Loucy (cell line): ENCODE results near the gene PAX6.

Source experiments
- H2AFZ ChIP-seq: fragments of 200-600 bp; sonication (generic); 2 replicates; pipeline ENCODE4 v1.6.0; 2016; ENCODE audit warnings: antibody characterized with exemption, mild to moderate bottlenecking, low read length, moderate library complexity
- H3F3A ChIP-seq: fragments of 200-600 bp; 2 replicates; pipeline ENCODE4 v1.6.0; 2016; ENCODE audit warnings: antibody characterized with exemption, low read depth, mild to moderate bottlenecking
- H3K27me3 ChIP-seq: fragments of 200-600 bp; sonication (generic); 2 replicates; pipeline ENCODE4 v1.6.1; 2014; ENCODE audit warnings: low read length, mild to moderate bottlenecking; ENCODE audit not compliant: insufficient read depth, poor library complexity, severe bottlenecking
- H3K36me3 ChIP-seq: fragments of 200-600 bp; sonication (generic); 2 replicates; pipeline ENCODE4 v1.6.1; 2016; ENCODE audit warnings: low read length; ENCODE audit not compliant: insufficient read depth
- H3K4me1 ChIP-seq: fragments of 200-600 bp; sonication (generic); 2 replicates; pipeline ENCODE4 v1.5.1; 2014; ENCODE audit warnings: low read length, mild to moderate bottlenecking; ENCODE audit not compliant: insufficient read depth, poor library complexity, severe bottlenecking
- H3K4me2 ChIP-seq: fragments of 200-600 bp; sonication (generic); 2 replicates; pipeline ENCODE4 v1.6.0; 2014; ENCODE audit warnings: antibody characterized with exemption, low read length, low read depth, mild to moderate bottlenecking; ENCODE audit not compliant: poor library complexity, severe bottlenecking
- H3K4me3 ChIP-seq: fragments of 200-600 bp; sonication (generic); 2 replicates; pipeline ENCODE4 v1.5.1; 2014; ENCODE audit warnings: low read length, mild to moderate bottlenecking, mixed read lengths; ENCODE audit not compliant: poor library complexity, severe bottlenecking
- H3K79me2 ChIP-seq: fragments of 200-600 bp; sonication (generic); 2 replicates; pipeline ENCODE4 v1.6.1; 2014; ENCODE audit warnings: low read length; ENCODE audit not compliant: insufficient read depth
- H3K9ac ChIP-seq: fragments of 200-600 bp; sonication (generic); 2 replicates; pipeline ENCODE4 v1.6.0; 2014; ENCODE audit warnings: mild to moderate bottlenecking, low read depth, low read length, moderate library complexity; ENCODE audit not compliant: poor library complexity, severe bottlenecking
- H3K9me2 ChIP-seq: fragments of 200-600 bp; sonication (generic); replicated peaks from 2 replicates; pipeline ENCODE4 v1.6.1; 2016; ENCODE audit warnings: low read depth, low read length, mixed read lengths
- H3K9me3 ChIP-seq: fragments of 200-600 bp; sonication (generic); 2 replicates; pipeline ENCODE4 v1.6.1; 2014; ENCODE audit warnings: mild to moderate bottlenecking, antibody characterized with exemption, low read length, low read depth; ENCODE audit not compliant: insufficient read depth
- H4K20me1 ChIP-seq: fragments of 200-600 bp; sonication (generic); 2 replicates; pipeline ENCODE4 v1.6.0; 2014; ENCODE audit warnings: antibody characterized with exemption, low read length, mild to moderate bottlenecking; ENCODE audit not compliant: insufficient read depth, poor library complexity, severe bottlenecking
- CTCF ChIP-seq: fragments of 200-600 bp; sonication (generic); conservative IDR thresholded peaks from 2 replicates; pipeline ENCODE4 v1.5.1; 2014; ENCODE audit warnings: mild to moderate bottlenecking, antibody characterized with exemption, low read length
- EZH2phosphoT487 ChIP-seq: fragments of 200-600 bp; IDR thresholded peaks from 2 replicates; pipeline ENCODE4 v1.6.1; 2018; ENCODE audit warnings: antibody characterized with exemption, mild to moderate bottlenecking, moderate library complexity, borderline replicate concordance

Gene PAX6

DNA sequence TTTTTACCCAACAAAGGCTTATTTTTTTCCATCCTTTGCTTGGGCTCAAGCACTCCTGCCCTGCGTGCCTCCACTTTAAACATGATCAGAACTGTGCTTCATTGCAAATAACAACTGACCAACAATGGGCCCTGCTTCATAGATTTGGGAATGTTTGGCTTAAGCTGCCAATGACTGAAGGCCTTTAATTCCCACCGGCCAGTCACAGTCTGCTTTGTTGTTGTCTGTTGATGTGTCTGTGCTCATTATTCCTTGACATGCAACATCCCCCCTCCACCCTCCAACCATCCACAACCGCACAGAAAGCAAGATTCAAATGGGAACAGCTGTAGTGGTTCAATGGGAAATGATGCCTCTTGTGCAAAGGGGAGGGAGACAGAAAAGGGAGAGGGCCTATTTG lies 23.0 kb downstream of the PAX6 start:
- TF ChIP-seq CTCF (no peak), EZH2phosphoT487 (no peak)
- H3K36me3 ChIP-seq: no peaks in the 10 kb centered on the region
- H3K9me3 ChIP-seq: no peaks in the 10 kb centered on the region
- no peaks in the 10 kb centered on the region for H4K20me1 ChIP-seq
- no peaks in the 10 kb centered on the region for H3K4me1 ChIP-seq
- H3K27me3 ChIP-seq: no peaks in the 10 kb centered on the region
- H2AFZ ChIP-seq: no peak overlapping the region
- no peaks in the 10 kb centered on the region for H3F3A ChIP-seq
- H3K4me2 ChIP-seq: no peak overlapping the region
- H3K4me3 ChIP-seq: no peak overlapping the region
- no peaks in the 10 kb centered on the region for H3K79me2 ChIP-seq
- H3K9ac ChIP-seq: no peak overlapping the region
- no peaks in the 10 kb centered on the region for H3K9me2 ChIP-seq

GRCh38 chr11:31786996-31787685 lies 24.0 kb downstream of the PAX6 start:
- Histone ChIP-seq H3K9ac (no peak overlapping the region), H3K9me2 (no peaks in the 10 kb centered on the region), H3K4me2 (no peak overlapping the region), H3K27me3 (no peaks in the 10 kb centered on the region), H3K4me3 (no peak overlapping the region), H2AFZ (no peak overlapping the region), H3K4me1 (no peaks in the 10 kb centered on the region), H3F3A (no peaks in the 10 kb centered on the region), H4K20me1 (no peaks in the 10 kb centered on the region), H3K9me3 (no peaks in the 10 kb centered on the region), H3K36me3 (no peaks in the 10 kb centered on the region), H3K79me2 (no peaks in the 10 kb centered on the region)
- no peak for TF ChIP-seq EZH2phosphoT487
- TF ChIP-seq CTCF: no peak

DNA sequence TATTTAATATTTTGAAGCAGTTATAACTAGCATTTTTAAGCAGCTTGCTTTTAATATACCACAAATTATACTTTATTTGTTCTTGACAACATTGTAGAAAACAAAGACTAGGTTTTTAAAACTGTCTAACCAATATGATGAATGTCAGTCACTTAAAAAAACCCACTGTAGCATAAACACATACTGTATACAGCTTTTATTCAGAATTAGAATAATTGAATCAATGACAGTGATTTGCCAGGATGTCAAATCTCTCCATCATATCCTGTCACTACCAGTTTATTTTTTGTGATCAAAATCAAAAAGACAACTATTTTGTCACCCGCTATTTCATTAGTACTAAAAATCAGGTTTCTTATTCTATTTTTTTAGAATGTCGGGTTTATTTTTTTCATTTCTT lies 26.5 kb downstream of the PAX6 start:
- TF ChIP-seq EZH2phosphoT487: no peak
- H3F3A ChIP-seq: no peaks in the 10 kb centered on the region
- no peak overlapping the region for H2AFZ ChIP-seq
- no peak overlapping the region for H3K9ac ChIP-seq
- H3K79me2 ChIP-seq: no peaks in the 10 kb centered on the region
- no peaks in the 10 kb centered on the region for H3K27me3 ChIP-seq
- H3K9me2 ChIP-seq: no peaks in the 10 kb centered on the region
- H3K4me1 ChIP-seq: no peaks in the 10 kb centered on the region
- H4K20me1 ChIP-seq: no peaks in the 10 kb centered on the region
- H3K4me2 ChIP-seq: no peak overlapping the region
- H3K36me3 ChIP-seq: no peaks in the 10 kb centered on the region
- no peak overlapping the region for H3K4me3 ChIP-seq
- H3K9me3 ChIP-seq: no peaks in the 10 kb centered on the region

- H3K4me2 ChIP-seq: no peak overlapping the region
- H3K36me3 ChIP-seq: no peaks in the 10 kb centered on the region
- no peaks in the 10 kb centered on the region for H4K20me1 ChIP-seq
- no peaks in the 10 kb centered on the region for H3K9me3 ChIP-seq
- no peaks in the 10 kb centered on the region for H3F3A ChIP-seq
- no peak overlapping the region for H3K9ac ChIP-seq
- no peaks in the 10 kb centered on the region for H3K9me2 ChIP-seq
- H3K27me3 ChIP-seq: no peaks in the 10 kb centered on the region
- H2AFZ ChIP-seq: no peak overlapping the region
- no peaks in the 10 kb centered on the region for H3K79me2 ChIP-seq
- no peak overlapping the region for H3K4me3 ChIP-seq
- TF ChIP-seq EZH2phosphoT487: no peak
- no peak for TF ChIP-seq CTCF
- H3K4me1 ChIP-seq: no peaks in the 10 kb centered on the region
Measured at GRCh38 chr11:31783252-31783651, 27.9 kb downstream of the PAX6 start.
